Lung (tissue), 12 donors: ENCODE results near the gene PRDM16. TPM values are rescaled to one million over a fixed set of nuclear protein-coding genes. Genes with fewer than 3 reads are reported as not detected.

ENCODE experiments used
- ATAC-seq: fragments of 200-7000 bp; cut with Tn5 transposase; one replicate; pipeline ENCODE4 v1.9.1; 2020; ENCODE audit warnings: moderate number of reproducible peaks; ENCODE audit not compliant: insufficient read depth, low FRiP score
- DNase-seq, 3 donors: peaks; one replicate each; pipeline ENCODE4 v3.0.0-alpha.2; 2013 to 2017
- H3K27ac ChIP-seq, 2 donors: one replicate each; pipeline ENCODE4 v1.5.1; 2013; ENCODE audit warnings: mild to moderate bottlenecking in 2 of 2, moderate library complexity in 2 of 2, control low read depth in 1 of 2, inconsistent platforms in 1 of 2, low read depth in 1 of 2, low read length in 1 of 2
- H3K27me3 ChIP-seq, 3 donors: one replicate each; pipeline ENCODE4 v1.5.1; 2013; ENCODE audit warnings: low read length in 2 of 3; ENCODE audit not compliant: control insufficient read depth in 3 of 3, insufficient read depth in 3 of 3
- H3K36me3 ChIP-seq, 4 donors: one replicate each; pipeline ENCODE4 v1.5.1; 2013; ENCODE audit warnings: low read length in 4 of 4, mild to moderate bottlenecking in 1 of 4, moderate library complexity in 1 of 4; ENCODE audit not compliant: control insufficient read depth in 4 of 4, insufficient read depth in 4 of 4
- H3K4me1 ChIP-seq, 5 donors: one replicate each; pipeline ENCODE4 v1.5.1; 2013; ENCODE audit warnings: low read length in 5 of 5, mild to moderate bottlenecking in 2 of 5, moderate library complexity in 1 of 5; ENCODE audit not compliant: control insufficient read depth in 5 of 5, insufficient read depth in 5 of 5
- H3K4me3 ChIP-seq: one replicate; pipeline ENCODE4 v1.5.1; 2013; ENCODE audit warnings: mild to moderate bottlenecking, control low read depth, moderate library complexity
- H3K9ac ChIP-seq, 2 donors: one replicate each; pipeline ENCODE4 v1.5.1; 2013; ENCODE audit warnings: low read length in 2 of 2, control low read depth in 1 of 2; ENCODE audit not compliant: insufficient read depth in 1 of 2
- H3K9me3 ChIP-seq, 4 donors: one replicate each; pipeline ENCODE4 v1.5.1; 2013; ENCODE audit warnings: low read length in 3 of 4, mild to moderate bottlenecking in 1 of 4, moderate library complexity in 1 of 4; ENCODE audit not compliant: control insufficient read depth in 4 of 4, insufficient read depth in 3 of 4
- CTCF ChIP-seq: IDR thresholded peaks from 2 replicates; pipeline ENCODE4 v1.5.1; 2012; ENCODE audit warnings: mild to moderate bottlenecking; ENCODE audit errors: control extremely low read depth, extremely low read depth
- WGBS, 2 donors: extraction: QIAGEN DNeasy Blood & Tissue Kit; methylation state at CpG; one replicate each; pipeline ENCODE4 v1.1.7; 2013; 5-methylcytosine and 5-hydroxymethylcytosine counted together
- polyA plus RNA-seq, 2 donors: library from polyadenylated mRNA; stranded (reverse); fragments of 200-250 nt; gene quantifications; one replicate each; pipeline ENCODE4 v1.2.1, GENCODE V29; 2013
- total RNA-seq, 2 donors: library from RNA; depleted of rRNA in 1 of 2; stranded (reverse); fragments of >200 nt in 1 of 2; gene quantifications; one replicate each; pipeline ENCODE4 v1.2.1, GENCODE V29; 2014 to 2021
- donor health status: control.
- donor health status: control.
- donor health status: Bipolar disorder and iron deficiency.
- donor health status: healthy.
- donor health status: DM: yes; HTN: yes; CAD: no.

The PRDM16 gene
- total and polyA plus RNA-seq, 4 donors: 2.4 to 36.5 (median 13.1) TPM

GRCh38 chr1:3267550-3268270 lies 198.7 kb downstream of the PRDM16 start:
- no peak for ATAC-seq
- Histone ChIP-seq H3K27ac (no peak overlapping the region), H3K36me3 (no peaks in the 10 kb centered on the region), H3K4me1 (no peaks in the 10 kb centered on the region), H3K4me3 (no peak overlapping the region), H3K9ac (no peak overlapping the region), H3K9me3 (no peaks in the 10 kb centered on the region), H3K27me3 (peaks cover 0 to 6% (median 0%) of the 10 kb centered on the region in 3 donors)
- no peak for DNase-seq
- no peak for TF ChIP-seq CTCF
- 91 to 94% methylated on average over 43 of the region's 43 CpGs for WGBS, 2 donors

- H3K9me3 ChIP-seq: no peaks in the 10 kb centered on the region
- ATAC-seq: no peak
- no peaks in the 10 kb centered on the region for H3K4me1 ChIP-seq
- no peaks in the 10 kb centered on the region for H3K36me3 ChIP-seq
- no peak overlapping the region for H3K27ac ChIP-seq
- no peak overlapping the region for H3K9ac ChIP-seq
- DNase-seq: no peak
- peaks cover 0 to 6% (median 0%) of the 10 kb centered on the region in 3 donors for H3K27me3 ChIP-seq
- H3K4me3 ChIP-seq: no peak overlapping the region
- TF ChIP-seq CTCF: no peak
- 87 to 94% methylated on average over 11 of the region's 11 CpGs for WGBS, 2 donors
Measured at GRCh38 chr1:3268281-3268680, 199.3 kb downstream of the PRDM16 start.

GRCh38 chr1:3270403-3271245 lies 201.6 kb downstream of the PRDM16 start:
- H3K36me3 ChIP-seq: no peaks in the 10 kb centered on the region
- H3K9me3 ChIP-seq: no peaks in the 10 kb centered on the region
- ATAC-seq (no peak), DNase-seq (no peak)
- no peak for TF ChIP-seq CTCF
- H3K4me1 ChIP-seq: peaks cover 0 to 2% (median 0%) of the 10 kb centered on the region in 5 donors
- no peak overlapping the region for H3K4me3 ChIP-seq
- no peak overlapping the region for H3K9ac ChIP-seq
- WGBS, 2 donors: 79 to 83% methylated on average over 27 of the region's 27 CpGs
- no peaks in the 10 kb centered on the region for H3K27me3 ChIP-seq
- no peak overlapping the region for H3K27ac ChIP-seq
